ENCODE data around the gene TNIK. TPM values are rescaled to one million over a fixed set of nuclear protein-coding genes. Genes with fewer than 3 reads are reported as not detected.

TNIK gene
- total and polyA plus RNA-seq, 2 of the 13 experiments (the other 11 are each of a cell fraction or from before 2014, with no cell fraction given): 0.15 to 0.22 TPM

GRCh38 chr3:171379961-171380483, 80.2 kb downstream of the TNIK start (continued):
- no peak for TF ChIP-seq ZNF318 (CRISPR knock-in tag; IDR thresholded peaks at IDR 0.05)
- TF ChIP-seq ZNF337 (CRISPR knock-in tag; IDR thresholded peaks at IDR 0.05; ENCODE audit: borderline replicate concordance, low read depth): no peak
- no peak for TF ChIP-seq ZNF235 (CRISPR knock-in tag; IDR thresholded peaks at IDR 0.05; ENCODE audit: borderline replicate concordance)
- no peak for TF ChIP-seq KLF15 (CRISPR knock-in tag; IDR thresholded peaks at IDR 0.05; ENCODE audit: borderline replicate concordance)
- no peak for TF ChIP-seq ZNF616 (CRISPR knock-in tag; IDR thresholded peaks at IDR 0.05; ENCODE audit: low read depth)
- no peak for TF ChIP-seq SMAD9 (CRISPR knock-in tag; IDR thresholded peaks at IDR 0.05)
- TF ChIP-seq DPF2 (CRISPR knock-in tag; IDR thresholded peaks at IDR 0.05; ENCODE audit: borderline replicate concordance, low read depth): no peak
- TF ChIP-seq ZBTB42 (CRISPR knock-in tag; IDR thresholded peaks at IDR 0.05): no peak
- TF ChIP-seq, protein P1, sequence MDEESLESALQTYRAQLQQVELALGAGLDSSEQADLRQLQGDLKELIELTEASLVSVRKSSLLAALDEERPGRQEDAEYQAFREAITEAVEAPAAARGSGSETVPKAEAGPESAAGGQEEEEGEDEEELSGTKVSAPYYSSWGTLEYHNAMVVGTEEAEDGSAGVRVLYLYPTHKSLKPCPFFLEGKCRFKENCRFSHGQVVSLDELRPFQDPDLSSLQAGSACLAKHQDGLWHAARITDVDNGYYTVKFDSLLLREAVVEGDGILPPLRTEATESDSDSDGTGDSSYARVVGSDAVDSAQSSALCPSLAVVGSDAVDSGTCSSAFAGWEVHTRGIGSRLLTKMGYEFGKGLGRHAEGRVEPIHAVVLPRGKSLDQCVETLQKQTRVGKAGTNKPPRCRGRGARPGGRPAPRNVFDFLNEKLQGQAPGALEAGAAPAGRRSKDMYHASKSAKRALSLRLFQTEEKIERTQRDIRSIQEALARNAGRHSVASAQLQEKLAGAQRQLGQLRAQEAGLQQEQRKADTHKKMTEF (CRISPR knock-in tag; IDR thresholded peaks at IDR 0.05): no peak
- TF ChIP-seq CERS6 (CRISPR knock-in tag; IDR thresholded peaks at IDR 0.05): no peak
- TF ChIP-seq, protein P2, sequence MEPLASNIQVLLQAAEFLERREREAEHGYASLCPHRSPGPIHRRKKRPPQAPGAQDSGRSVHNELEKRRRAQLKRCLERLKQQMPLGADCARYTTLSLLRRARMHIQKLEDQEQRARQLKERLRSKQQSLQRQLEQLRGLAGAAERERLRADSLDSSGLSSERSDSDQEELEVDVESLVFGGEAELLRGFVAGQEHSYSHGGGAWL (CRISPR knock-in tag; IDR thresholded peaks at IDR 0.05): no peak
- TF ChIP-seq TRIM24 (CRISPR knock-in tag; IDR thresholded peaks at IDR 0.05): no peak

Data from HepG2 (cell line).